GM21717 (cell line): Measurements from ENCODE around the gene EDRF1.
"Not testable (repeated sequence)": the region's sequence is repeated elsewhere in the genome, so short reads cannot be mapped to it uniquely, and the experiment has no call there.

Source experiments
- ATAC-seq: cut with Tn5 transposase; IDR thresholded peaks from one replicate; pipeline ENCODE4 v1.9.1; 2021; ENCODE audit warnings: mild to moderate bottlenecking, moderate library complexity; ENCODE audit not compliant: unreplicated experiment

Gene EDRF1, protein sequence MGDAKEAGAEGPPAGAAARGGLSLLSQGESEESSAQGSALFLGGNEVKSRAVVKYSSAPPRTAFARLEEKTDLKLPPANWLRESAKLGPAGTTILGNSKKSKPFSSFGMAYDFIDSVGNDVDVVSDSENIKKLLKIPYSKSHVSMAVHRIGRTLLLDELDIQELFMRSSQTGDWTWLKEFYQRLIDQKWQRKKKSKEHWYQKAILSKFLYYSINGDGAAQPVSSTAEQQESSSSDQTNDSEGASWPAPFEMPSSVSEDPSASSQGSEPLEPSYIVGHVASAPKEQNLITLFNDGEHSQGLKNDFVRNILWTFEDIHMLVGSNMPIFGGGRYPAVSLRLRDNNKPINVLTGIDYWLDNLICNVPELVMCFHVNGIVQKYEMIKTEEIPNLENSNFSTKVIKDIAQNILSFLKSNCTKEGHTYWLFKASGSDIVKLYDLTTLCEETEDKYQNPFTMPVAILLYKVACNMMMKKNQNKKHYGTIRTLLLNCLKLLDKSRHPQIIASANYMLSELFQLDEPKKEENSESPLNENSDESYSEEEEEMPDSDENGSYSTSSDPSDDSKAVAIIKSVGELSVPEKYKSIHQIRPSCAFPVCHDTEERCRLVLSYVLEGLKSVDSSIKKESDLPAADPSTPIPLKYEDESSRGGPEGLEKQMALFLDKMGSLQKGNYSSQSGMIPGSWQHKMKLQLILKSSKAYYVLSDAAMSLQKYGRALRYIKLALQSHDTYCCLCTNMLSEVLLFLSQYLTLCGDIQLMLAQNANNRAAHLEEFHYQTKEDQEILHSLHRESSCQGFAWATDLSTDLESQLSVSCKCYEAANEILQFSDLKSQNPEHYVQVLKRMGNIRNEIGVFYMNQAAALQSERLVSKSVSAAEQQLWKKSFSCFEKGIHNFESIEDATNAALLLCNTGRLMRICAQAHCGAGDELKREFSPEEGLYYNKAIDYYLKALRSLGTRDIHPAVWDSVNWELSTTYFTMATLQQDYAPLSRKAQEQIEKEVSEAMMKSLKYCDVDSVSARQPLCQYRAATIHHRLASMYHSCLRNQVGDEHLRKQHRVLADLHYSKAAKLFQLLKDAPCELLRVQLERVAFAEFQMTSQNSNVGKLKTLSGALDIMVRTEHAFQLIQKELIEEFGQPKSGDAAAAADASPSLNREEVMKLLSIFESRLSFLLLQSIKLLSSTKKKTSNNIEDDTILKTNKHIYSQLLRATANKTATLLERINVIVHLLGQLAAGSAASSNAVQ

DNA sequence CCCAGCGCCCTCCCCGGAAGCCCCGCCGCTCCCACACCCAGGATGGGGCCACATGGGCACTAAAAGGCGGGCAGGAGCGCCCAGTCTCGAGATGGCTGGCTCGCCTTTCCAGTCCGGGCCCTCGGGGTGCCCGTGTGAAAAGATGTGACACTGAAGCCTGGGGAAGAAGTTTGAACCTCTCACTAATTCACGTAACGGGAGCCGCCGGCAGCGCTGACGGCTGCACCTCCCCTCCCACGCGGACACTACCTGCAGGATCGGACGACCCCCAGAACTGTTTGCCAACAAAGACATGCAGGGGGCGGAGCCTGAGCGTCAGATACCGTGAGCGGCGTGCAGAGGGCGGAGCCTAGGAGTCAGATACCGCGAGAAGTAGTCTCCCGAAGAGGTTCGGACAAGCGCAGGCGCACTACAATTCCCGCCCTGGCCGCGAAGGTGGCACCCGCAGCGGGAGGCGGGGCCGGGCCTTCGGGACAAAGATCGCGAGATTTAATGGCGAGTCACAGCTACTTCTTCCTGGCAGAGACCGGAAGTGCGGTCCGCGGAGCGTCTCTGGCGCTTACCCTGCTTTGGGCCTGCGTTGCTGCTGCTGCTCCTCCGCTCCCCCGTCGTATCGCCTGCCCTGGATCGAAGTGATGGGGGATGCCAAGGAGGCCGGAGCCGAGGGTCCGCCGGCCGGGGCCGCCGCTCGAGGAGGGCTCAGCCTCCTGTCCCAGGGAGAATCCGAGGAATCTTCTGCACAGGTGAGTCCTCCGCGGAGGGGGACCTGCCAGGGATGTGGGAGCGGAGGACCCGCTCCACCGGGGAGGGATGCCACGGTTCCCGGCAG, at the start of gene EDRF1:
Gene EDRF1 (plus strand): TSS at position 537 of the 829 bp plus-strand sequence. CDS start 99 bp downstream, at position 636.
- ATAC-seq: peak; percentile 93

DNA sequence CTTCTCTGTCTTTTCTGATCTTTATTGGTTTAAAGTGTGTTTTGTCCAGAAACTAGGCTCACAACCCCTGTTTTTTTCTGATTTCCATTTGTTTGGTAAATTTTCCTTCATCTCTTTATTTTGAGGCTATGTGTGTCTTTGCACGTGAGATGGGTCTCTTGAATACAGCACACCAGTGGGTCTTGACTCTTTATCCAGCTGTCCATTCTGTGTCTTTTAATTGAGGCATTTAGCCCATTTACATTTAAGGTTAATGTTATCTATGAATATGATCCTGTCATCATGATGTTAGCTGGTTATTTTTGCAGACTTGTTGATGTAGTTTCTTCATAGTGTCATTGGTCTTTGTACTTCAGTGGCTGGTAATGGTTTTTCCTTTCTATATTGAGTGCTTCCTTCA, 46.6 kb upstream of the EDRF1 start:
- no peak for ATAC-seq

DNA sequence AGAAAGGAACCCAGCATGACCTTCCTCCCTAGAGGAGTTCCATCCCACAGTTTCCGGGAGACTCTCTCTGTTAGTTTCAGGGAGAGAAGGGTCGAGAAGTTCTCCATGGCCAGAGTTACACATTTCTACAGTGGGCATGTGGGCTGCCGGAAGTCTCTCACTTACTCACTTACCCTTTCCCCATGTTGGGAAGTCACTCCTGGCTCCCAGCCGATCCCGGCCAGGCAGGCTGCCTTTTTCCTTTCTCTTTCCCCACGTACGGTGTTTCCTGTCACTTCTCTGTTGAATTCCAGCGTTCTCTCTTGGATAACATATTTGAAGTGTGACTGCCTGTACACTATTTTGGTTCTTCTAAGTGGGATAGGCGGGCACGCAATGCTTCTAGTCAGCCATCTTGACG, 40.1 kb upstream of the EDRF1 start:
- no peak for ATAC-seq

DNA sequence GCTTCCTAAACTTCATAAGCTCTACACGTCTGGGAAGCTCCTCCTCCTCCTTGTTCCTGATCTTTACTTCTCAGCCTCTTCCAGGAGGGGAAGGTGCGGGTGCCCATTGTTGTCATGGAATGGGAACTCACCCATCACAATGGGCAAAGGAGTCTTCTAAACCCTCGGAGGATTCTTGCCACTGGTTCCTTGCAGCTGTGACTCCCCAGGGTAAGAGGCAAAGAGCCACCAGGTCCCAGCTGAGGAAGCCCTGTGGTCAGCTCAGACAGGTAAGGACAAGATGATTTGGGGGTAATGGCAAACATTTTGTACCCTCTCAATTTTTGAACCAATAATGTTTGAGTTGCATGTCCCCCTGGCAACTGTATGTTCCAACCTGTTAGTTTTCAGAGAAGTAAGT, 36.4 kb upstream of the EDRF1 start, which contains the start of gene TEX36:
Gene TEX36 (minus strand): TSS at position 101 of the 400 bp plus-strand sequence. CDS start 174 bp downstream, outside the sequence.
- ATAC-seq: no peak

DNA sequence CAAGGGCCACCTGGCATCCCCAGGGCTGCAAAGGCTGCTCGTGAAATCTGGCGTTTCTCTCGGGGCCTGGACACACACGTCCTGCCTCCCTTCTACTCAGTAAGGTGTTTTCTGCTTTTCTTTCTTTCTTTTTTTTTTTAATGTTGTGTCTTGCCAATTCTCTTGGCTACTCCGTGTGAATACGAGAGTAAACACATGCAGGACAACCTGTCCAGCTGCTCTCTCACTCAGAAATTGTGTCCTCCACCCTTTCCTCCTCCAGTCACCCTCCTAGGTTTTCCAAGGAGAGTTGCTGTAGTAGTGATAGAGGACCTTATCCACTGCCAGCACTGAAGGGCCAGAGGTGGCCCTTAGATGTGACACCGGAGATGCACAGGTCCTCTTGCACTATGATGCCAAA, 35.7 kb upstream of the EDRF1 start:
- no peak for ATAC-seq

DNA sequence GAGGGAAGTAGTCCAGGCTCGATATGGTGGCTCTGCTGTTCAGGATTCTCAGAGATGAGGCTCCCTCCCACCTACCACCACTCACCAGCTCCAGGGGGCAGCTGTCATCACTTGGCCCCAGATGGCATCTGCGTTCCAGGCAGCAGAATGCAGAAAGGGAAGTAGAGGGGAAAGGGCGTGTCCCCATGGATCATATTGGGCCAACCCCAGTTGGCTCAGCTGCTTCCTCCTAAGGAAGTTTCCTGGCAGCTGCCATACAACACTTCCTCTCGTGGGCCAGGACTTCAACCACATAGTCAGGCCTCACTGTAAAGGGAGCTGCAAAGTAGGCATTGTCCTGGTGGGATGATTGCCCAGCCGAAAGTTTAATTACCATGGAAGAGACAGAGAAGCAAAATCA, 34.9 kb upstream of the EDRF1 start:
- no peak for ATAC-seq

DNA sequence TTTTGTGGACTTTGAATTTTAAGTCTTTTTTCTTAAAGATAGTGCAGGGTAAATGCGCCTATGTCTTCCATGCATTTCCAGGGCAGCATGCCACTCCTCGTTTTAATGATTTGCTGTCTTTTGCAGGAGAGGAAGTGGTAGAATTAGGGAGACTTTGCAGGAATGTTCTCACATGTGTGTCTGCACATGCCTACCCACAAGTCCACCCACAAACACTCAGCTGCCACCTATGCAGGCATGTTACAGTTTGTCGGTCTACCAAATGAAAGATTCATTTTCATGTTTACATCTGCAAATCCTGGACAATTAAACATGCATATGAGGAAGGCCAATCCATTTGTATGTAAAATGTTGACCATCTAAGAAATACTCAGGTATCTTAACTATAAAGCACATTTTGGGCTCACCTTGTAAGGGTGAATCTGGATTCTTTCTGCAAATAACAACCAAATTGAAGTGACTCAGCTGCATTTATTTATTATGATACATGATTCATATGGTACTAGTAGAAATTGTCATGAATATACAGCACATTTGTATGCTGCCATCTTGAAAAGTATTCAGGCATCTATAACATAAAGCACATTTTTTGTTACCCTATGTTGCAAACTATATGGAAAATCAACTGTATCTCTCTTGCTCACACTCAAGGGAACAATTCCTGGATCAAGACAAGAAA, 31.9 kb upstream of the EDRF1 start:
- ATAC-seq: no peak

DNA sequence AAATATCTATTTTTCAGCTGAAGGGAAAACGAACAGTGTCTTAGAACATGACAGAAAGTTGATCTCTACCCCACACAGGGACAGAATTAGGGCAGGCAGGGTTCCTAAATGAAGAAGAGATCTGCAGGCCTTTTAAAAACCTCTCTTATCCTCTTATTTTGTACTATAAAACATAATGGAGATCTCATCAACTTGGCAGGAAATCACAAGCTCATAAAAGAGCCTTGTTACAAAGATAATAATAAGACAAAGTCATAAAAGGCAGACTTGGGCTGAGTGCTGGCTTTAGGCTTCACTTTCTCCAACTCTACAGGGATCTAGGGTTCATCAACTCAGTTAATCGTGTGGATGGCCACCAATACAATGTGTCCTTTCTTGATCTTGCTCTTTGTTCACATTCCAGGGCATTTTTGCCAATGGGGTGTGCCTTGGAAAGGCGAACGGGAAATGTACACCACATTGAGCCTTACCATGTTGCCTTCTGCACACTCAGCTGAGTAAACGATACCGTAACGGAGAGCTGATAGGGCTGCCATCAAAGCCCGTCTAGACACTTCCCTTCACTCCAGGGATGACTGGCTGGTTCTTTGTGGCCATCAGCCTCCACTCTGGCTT, 29.4 kb upstream of the EDRF1 start:
- ATAC-seq: no peak

DNA sequence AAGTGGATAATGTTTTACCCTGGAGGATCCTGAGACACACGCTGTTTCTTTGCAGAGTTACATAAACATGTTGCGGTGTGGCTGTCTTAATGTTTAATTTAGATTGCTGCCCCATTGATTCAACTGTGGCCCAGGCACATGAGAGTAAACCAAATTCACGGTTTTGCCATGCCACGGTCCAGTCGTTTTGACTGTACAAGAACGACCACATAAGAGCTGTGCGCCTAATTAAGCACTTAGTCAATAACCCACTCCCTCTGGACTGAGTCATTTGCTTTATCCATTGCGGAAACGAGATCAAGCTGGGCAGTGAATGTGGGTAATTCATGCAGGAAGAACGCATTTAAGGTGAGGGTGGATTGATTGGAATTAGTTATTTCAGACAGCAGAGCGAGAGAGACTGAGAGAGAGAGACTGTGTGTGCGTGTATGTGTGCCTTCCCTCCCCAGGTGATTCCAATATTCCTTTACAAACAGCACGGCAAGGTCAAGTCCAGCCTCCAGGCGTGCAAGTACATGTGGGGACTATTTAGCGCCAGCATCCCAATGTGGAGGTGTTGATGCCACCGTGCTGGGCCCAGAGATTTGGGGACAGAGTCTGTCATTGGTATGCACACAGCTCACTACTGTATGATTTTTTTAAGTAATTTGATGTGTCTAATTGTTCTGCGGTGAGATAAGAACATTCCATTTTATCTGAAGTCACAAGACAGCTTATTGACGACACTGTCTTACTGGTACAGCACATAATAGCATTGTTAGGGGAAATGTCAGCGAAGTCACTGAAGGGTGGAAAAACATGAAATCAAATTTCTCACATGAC, 28.1 kb upstream of the EDRF1 start:
- no peak for ATAC-seq

DNA sequence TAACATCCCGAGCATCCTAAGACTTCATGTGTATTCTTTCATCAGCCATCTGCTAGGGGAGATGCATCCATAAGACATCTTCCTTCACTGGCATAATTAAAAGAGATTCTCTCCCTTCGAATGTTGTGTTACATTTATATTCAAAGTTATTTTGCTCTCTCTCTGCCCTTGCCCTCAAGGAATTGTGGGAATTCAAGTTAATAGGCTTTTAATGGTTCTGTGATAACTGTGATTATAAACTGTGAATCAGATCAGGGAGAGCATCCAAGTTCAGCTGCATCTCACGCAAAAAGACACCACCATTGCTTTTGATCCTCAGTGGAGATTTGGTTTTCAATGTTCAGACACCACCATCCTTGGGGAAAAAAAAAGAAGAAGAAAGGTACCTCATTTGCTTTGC, 27.3 kb upstream of the EDRF1 start:
- ATAC-seq: no peak

DNA sequence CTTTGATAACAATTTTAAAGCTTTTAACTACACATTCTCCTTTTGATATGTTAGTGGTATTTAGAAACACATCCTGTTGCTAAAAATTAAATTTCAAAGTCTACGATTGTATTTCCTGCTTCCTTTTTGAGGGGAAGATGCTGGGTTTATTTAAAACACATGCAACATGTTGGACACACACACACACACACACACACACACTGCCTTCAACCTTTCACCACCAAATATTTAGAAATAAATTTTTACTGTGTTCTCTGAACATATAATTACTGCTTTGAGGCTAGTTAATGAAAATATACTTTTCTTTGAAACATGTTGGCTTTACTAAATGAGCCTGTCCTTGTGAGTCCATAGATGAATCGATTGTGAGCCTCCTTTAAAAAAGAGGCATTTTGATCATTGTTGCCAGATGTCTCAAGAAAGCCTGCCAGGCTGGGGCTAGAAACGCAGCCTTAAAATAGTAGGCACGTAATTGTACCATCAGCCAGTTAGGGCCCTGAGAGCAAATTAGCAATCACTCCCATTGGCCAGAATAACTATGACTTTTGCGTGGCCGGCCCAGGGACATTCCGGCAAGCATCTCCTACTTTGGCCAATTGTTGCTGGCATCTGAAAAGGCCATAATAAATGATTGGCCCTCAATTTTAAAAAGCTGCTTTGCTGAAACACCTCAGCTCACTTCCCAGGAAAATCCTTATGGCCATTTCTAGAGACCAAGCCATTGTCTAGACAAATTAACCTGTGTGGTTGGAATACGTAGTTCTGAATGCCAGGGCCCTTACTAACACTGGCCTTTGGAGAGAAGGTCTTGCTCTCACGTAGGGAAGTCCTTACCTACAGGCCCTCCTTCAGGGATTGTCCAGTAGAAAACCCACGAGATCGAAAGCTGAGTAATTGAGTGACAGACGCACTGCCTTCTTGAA, 26.6 kb upstream of the EDRF1 start:
- ATAC-seq: no peak

DNA sequence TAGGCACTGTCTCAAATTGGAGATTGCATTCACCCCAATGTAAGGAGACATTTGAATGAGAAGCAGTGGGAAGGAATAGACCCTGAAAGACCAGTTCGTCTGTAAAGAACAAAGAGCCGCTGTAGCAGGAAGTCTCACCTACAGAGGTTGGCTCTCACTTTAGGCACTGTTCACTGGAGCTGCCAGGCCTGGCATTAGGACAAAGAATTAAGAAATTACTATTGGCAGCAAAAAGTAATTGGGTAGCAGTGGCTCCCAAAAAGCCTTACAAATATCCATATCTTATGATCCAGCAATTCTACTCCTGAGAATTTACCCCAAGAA, 26.0 kb upstream of the EDRF1 start:
- ATAC-seq: no peak

DNA sequence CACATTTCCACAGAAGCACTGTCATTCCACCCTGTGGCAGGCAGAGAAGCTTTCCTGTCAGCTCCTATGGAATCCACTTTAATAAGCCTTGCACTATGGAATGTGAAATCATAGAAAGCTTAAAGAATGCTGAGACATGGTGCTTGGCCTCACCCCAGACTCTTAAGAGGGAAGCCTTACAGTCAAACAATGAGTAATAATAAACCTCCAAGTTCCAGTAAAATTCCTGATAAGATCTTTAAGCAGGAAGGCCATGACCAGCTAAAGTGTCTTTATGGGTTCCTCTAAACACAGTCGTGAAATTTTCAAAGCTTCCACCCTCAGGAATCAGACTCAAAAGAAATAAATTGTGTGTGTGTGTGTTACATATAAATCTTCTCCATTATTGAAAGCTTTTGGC, 24.6 kb upstream of the EDRF1 start:
- no peak for ATAC-seq

DNA sequence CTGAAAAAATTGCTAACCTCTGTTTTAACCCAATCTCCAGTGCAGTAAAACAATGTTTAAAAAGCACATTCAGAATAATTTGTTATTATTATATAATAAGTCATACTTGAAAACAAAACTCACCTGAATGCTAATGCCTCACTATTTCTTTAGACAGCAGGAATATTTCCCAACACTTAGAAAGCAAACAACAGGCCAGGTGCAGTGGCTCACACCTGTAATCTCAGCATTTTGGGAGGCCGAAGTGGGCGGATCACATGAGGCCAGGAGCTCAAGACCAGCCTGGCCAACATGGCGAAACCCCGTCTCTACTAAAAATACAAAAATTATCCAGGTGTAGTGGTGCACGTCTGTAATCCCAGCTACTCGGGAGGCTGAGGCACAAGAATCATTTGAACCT, 22.6 kb upstream of the EDRF1 start:
- not testable (repeated sequence) for ATAC-seq

DNA sequence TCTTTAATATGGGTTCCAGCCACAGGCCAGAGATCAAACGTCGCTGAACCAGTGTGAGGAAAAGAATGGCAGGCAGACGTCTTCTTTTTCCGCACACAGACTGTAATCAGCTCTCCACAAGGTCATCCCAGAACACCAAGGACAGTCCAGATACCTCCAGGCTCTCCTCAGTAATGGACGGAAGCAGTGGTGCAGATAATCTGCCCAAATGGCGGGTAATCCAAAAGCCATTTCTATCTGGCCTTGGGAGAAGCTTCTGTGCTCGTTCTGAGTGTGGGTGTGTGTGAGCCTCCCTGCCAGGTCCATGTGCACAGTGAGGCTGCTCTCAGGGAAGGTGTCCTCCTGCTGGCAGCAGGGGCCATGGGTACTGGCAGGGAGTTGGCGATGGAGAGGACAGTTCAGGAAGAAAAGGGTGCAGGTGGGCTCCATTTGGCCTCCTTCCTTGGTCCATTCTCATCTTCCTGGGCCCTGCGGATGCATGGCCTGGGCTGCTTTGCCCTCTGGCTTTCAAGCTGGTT, 21.0 kb upstream of the EDRF1 start:
- no peak for ATAC-seq

DNA sequence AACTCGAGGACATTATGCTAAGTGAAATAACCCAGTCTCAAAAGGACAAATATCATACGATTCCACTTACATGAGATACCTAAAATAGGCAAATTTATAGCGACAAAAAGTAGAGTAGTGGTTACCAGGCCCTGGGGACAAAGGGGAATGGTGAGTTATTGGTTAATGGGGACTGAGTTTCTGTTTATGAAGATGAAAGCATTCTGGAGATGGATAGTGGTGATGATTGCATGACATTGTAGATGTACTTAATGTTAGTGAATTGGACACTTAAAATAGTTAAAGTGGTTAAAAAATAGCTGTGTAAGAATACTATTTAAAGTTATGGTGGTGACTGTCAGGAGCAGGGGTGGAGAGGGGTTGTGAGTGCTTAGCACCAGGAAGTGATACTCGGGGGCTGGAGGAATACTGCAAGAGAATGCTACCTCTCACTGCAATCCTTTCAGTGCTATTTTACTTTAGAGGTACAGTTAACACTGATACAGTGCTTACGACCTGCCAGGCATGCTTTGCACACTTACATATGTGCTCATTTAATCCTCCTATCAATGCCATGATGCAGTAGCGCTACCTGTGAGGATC, 19.9 kb upstream of the EDRF1 start:
- ATAC-seq: no peak

DNA sequence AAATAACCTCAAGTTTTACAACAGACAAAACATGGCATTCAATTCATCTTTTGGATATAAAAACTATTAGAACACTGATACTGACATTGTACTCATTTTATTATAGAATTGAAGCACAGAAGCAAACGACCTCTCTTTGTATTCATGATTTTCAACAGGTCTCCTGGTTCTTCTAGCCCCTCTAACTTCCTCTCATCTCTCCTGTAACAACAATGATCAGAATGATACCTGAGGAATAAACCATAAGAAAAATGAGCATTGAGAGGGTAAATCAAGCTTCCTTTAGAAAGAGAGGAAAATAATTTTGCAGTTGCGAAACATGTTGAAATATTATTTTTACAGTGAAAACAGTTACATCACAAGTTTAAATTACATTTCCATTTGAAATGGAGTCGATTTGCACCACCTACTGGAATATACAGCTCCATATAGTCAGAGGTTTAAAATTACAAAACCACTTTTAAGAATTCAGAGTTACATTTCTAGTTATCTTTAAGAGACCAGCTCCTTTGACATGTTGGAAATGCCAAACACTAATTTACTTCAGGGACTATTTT, 19.1 kb upstream of the EDRF1 start:
- no peak for ATAC-seq
